HG03025 (cell line): Measurements from ENCODE around the gene CRELD1.

ENCODE experiments used
- ATAC-seq: cut with Tn5 transposase; IDR thresholded peaks from one replicate; pipeline ENCODE4 v1.9.1; 2021; ENCODE audit warnings: mild to moderate bottlenecking, moderate library complexity; ENCODE audit not compliant: unreplicated experiment, low FRiP score

Gene CRELD1

DNA sequence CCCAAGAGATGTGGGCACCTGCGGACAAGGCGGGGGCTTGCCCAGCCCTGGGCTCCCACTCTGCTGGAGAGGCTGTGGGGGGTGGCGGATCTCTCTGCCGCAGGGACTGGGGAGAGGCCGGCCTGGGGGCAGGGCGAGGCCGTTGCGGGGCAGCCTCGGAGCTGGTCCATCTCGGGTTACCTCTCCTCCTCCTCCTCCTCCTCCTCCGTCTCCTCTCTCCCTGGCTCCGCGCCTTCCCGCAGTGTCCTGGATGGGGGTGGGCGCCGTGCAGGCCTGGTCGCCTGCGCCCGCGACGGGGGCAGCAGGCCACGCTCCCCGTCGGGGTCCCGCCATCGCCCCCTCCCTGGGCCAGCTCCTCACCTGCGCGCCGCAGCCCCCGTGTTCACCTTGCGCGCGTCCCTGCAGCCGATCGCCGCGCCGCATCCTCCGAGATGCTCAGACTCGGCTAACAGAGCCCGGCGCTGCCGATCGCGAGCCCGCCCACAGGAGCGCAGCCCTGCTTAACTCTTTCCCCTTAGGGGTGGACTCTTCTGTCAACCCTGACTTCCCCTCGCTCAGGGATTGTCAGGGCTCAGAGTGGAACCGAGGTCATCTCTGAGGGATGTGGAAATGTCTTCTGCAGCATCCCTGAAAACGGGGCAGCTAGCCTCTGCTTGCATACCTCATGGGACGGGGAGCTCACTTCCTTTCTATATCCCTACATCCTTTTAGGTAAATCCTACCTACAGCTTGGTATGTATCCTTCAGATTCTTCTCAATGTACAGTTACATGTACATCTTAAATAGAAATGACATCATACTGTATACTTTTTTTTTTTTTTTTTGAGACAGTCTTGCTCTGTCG, 18.6 kb downstream of the CRELD1 start, which contains the start of gene PRRT3:
PRRT3 (minus strand) TSS at position 447 of the 844 bp plus-strand sequence. CDS start 2,293 bp downstream, outside the sequence.
- ATAC-seq, result no peak

DNA sequence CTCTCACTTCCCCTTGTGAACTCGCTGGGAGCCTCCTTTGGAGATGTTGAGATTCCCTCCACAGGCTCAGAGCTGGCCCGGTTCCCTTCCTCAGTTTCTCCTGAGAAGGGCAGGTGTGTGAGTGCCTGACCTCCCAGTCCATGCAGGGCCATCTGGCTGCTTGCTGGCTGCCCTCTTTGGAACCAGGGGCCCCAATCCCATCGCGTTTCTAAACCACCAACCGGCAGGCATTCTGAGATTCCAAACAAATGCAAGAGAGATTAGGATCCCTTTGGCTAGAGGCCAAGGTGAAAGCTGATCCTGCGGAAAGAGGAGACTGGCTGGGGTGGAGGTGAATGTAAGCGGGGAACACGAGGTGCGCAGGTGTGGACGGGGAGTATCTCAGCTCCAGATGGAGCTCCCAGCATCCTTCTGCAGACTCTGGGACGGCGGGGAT, 21.5 kb downstream of the CRELD1 start:
- no peak for ATAC-seq

DNA sequence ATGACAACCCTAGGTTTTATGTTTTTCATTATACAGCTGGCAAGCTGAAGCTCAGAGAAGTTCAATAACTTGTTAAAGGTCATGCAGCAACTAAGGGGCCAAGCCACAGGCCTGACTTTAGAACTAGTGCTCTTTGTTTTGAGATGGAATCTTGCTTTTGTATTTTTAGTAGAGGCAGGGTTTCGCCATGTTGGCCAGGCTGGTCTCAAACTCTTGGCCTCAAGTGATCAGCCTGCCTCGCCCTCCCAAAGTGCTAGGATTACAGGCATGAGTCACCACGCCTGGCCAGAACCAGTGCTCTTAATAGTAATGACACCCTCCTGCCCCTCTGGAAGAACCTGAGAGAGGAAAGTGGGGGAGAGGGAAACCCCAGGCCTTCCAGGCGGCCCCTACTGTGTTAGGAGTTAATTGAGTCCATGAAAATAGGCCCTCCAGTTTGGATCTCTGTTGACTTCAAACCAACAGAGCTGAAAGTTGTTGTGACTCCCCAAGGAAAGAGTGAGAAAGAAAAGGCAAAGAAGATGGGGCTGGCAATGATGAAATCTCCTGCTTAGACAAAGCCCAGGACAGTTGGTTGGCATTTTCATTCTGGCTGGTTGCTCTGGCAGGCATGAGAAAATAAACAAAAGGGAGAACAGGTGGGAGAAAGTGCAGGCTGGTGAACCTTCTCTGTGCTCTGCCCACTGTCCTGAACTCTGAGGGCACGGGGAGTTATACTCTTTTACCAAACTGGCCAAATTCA, 22.1 kb downstream of the CRELD1 start:
- no peak for ATAC-seq

DNA sequence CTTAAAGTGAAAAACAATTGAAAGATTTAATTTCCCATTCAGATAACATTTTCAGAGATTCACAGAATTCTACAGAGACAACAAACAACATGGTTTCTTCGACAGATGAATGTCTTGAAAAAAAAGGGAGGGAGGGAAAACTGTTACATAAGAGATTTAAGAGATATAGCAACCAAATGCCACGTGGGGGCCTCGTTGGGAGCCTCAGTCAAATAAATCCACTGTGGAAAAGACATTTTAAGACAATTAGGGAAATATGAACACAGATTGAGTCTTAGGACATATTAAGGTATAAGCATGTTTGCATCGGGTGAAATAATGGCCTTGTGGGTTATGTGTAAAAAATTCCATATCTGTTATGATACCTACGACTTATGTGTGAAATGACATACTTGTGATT, 23.6 kb downstream of the CRELD1 start:
- ATAC-seq, result no peak

DNA sequence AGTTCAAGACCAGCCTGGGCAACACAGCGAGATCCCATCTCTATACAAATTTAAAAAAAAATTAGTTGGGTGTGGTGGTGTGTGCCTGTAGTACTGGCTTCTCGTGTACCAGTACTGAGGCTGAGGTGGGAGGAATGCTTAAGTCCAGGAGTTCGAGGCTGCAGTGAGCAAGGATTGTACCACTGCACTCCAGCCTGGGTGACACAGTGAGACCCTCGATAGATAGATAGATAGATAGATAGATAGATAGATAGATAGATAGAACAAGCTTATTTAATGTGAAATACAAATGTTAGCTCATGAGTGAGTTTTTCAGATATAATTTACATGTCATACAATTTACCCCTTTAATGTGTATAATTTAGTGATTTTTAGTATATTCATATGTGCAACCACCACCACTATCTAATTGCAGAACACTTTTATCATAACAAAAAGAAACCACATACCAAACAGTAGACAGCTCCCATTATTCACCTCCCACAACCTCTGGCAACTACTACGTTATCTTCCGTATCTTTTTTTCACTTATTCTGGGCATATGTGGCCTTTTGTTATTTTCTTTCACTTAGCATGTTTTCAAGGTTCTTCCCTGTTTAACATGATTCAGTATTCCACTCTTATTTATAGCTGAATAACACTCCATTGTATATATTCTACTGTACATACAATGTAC, 31.7 kb downstream of the CRELD1 start:
- no peak for ATAC-seq

DNA sequence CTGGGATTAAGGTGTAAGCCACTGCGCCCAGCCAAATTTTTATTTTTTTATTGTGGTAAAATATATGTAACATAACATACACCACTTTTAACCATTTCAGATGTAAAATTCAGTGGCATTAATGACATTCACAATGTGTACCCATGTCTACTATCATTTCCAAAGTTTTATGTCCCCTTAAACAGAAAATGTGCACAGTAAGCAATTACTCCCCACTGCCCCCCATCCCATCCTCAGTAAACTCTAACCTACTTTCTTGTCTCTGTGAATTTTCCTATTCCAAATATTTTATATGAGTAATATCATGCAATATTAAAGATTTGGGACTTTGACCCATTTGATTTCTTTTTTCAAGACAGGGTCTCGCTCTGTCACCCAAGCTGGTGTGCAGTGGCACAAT, 33.2 kb downstream of the CRELD1 start:
- no peak for ATAC-seq

DNA sequence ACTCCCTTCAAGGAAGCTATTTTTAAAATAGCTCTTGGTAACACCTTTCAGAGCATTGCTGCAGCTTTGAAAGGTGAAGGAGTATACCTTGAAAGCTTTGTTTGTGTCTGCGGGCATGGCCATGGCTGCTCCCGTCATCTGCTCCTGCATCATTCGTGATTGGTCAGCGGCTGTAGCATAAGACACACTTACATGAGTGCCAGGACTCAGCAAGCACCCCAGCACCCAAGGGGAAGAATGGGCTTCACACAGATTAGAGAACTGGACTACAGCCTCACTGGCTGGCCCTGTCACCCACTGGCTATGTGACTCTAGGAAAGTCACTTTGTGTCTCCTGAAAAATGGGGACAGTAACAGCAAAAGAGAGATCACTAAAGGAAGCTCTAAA, 36.0 kb downstream of the CRELD1 start:
- no peak for ATAC-seq

DNA sequence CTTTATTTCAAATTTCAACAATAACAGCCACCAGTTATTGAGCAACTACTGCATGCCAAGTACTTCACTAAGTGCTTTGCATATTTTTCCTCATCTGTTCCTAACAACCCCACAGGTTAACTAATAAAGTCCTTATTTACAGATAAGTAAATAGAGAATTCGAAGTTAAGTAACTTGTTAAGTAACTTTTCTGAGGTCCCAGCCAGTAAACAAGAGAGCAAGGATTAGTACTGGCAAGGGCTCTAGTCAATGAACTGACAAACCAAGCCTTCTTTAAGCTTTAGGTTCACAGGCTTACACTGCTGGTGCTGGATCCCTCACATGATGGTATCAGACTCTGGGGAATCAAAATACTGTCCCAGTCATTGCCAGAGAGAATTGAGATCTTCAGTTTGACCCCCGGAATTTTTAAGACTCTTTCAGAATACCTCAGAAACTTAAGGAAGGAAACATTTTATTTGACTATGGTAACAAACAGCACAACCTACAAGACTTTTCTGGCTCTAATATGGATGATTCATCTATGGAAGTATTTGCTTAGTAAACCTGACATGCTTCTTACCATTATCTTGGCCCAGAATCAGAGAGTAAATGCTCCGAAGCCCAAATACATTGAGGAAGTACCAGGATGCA, 36.5 kb downstream of the CRELD1 start:
- ATAC-seq, result no peak

DNA sequence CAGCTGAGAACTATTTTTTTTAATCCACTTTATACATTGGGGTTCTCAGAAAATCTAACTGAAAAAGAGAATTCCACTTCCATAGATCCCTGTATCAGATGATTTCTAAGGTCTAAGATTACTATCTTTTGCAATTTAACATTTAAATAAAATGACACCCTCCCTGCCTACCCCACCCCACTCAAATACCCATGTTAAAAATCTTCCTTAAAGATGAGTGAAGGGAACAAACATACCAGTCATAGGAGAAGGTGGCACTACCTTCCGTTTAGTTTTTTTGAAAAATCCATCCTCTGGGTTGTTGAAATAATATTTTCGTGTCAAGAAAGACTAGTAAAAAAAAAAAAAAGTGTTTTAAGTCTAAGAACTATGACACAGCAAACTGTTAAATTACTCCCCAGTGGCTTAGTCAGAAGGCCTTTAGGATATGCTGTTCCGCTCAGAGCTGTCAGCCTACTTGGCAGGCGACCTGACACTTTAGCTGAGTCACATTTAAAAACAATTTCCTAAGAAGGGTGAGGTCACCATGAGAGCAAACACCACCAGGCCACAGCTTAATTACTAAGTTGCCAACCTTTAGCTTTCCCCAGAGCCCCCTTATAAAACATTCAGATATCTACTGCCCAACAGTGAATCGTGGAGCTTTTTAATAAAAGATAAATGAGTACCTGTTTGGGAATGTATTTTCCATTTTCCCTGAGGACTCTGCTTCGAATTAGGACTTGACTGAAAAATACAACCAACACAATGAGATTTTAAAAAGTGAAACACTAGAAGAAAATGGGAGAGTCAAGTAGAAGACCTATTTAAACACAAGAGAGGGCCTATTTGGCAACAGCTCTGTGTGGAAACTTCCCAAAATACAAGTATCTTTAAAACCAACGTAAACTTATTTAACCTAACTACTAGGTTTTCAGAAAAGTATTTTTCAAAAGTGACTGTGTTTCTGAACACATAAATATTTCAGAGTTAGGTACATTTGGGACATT, 43.4 kb downstream of the CRELD1 start:
- ATAC-seq, result no peak

DNA sequence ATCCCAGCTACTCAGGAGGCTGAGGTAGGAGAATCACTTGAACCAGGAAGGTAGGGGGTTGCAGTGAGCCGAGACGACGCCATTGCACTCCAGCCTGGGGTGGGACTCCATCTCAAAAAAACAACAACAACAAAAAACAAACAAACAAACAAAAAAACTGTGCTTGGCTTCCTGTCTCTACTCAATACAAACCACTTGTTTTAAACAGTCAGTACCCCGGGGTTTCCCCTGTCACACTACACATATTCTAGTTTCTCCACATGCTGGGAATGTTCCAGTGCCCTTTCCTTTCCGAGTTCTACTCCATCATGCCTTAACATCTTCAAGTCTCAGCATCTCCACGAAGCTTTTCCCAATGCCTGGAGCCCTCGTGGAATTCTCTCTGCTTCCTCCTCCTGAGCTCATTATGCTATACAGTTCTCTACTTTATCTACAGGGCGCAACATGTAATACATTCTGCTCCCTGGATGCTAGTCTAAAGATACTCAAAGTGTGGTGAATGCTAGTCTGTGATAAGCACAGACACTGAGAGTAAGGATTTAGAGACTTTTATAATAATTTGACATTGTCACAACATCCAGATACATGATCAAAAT, 45.2 kb downstream of the CRELD1 start:
- no peak for ATAC-seq

DNA sequence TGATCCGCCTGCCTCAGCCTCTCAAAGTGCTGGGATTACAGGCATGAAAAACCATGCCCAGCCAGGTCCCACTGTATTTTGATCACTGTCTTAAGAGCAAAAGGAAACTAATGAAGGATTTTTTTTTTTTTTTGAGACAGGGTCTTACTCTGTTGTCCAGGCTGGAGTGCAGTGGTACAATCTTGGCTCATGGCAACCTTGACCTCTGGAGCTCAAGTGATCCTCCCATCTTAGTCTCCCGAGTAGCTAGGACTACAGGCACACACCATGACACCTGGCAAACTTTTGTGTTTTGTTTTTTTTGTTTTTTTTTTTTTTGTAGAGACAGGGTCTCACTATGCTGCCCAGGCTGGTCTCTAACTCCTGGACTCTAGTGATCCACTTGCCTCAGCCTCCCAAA, 46.6 kb downstream of the CRELD1 start:
- no peak for ATAC-seq

DNA sequence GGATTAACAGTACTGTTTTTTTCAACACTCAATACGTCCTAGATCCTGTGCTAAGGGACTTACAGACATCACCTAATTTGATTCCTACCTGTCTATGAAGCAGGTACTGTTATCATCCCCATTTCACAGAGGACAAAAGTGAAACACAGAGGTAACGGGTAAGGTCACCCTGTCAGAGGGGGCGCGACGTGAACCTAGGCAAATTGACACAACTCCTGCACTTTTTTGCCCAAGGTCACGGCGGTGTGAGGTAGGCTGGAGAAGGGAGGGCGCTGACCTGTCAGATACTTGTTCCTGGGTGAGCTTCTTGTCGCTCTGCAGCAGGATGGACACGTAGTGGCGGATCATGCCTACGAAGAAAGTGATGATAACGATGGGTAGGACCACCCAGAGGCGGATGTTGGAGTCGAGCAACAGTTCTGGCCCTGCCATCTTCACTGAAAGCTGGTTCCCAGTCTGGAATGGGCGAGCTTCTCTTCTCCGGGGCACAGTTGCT, 52.6 kb downstream of the CRELD1 start:
- peak; percentile 29 for ATAC-seq

DNA sequence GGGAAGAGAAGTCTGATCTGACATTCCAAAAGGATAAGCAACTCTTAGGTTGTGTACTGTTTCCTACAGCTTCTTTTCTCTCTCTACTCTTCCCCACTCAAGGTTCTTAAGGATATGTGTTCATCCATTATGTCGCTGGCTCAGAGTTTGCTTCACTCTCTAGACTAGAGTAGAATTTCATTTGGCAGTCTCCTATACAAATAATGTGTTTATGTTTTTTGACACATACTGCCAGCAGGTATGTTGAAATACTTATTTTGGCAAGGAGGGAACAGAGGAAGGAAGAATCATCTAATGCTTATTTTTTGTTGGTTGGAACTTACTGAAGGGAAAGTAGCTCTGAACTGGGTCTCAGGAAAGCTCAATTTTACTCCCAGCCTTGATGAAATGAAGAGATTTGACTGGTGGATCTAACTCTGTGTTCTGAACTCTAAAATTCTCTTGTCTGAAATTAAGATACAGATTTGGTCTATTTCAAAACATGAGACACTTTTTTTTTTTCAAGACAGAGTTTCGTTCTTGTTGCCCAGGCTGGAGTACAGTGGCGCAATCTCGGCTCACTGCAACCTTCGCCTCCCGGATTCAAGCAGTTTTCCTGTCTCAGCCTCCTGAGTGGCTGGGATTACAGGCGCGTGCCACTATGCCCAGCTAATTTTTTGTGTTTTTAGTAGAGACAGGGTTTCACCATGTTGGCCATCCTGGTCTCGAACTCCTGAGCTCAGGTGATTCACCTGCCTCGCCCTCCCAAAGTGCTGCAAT, 60.6 kb downstream of the CRELD1 start:
- no peak for ATAC-seq
